Right atrium auricular region (tissue), 2 donors: ENCODE data around the gene PCAT7. TPM values are rescaled to one million over a fixed set of nuclear protein-coding genes. Genes with fewer than 3 reads are reported as not detected.
A peak's percentile ranks its signal among the peaks of the same experiment; 100 is the strongest.
"Not testable (repeated sequence)": the region's sequence is repeated elsewhere in the genome, so short reads cannot be mapped to it uniquely, and the experiment has no call there.

ENCODE experiments used
- DNase-seq: peaks from one replicate; pipeline ENCODE4 v3.0.0-alpha.2; 2019; ENCODE audit warnings: low spot score
- H3K27ac ChIP-seq, 2 donors: fragments of 200-600 bp; sonication (generic); 1 replicate in 1 of 2; 2 replicates in 1 of 2; pipeline ENCODE4 v1.5.1; 2016 to 2019
- H3K27me3 ChIP-seq, 2 donors: fragments of 200-600 bp; sonication (generic); one replicate each; pipeline versions ENCODE4 v1.5.1 to v1.6.0; 2017 to 2019
- H3K36me3 ChIP-seq: fragments of 200-600 bp; sonication (generic); one replicate; pipeline ENCODE4 v1.5.1; 2016
- H3K4me1 ChIP-seq, 2 donors: fragments of 200-600 bp; sonication (generic); one replicate each; pipeline versions ENCODE4 v1.5.1 to v1.6.0; 2017 to 2019
- H3K4me3 ChIP-seq, 2 donors: fragments of 200-600 bp; sonication (generic); 1 replicate in 1 of 2; 2 replicates in 1 of 2; pipeline ENCODE4 v1.5.1; 2017 to 2019; ENCODE audit warnings: mild to moderate bottlenecking in 1 of 2, moderate library complexity in 1 of 2
- H3K9me3 ChIP-seq, 2 donors: fragments of 200-600 bp; sonication (generic); one replicate each; pipeline ENCODE4 v1.5.1; 2019
- CTCF ChIP-seq, 2 donors: fragments of 200-600 bp; sonication (generic); IDR thresholded peaks; one replicate each; pipeline ENCODE4 v1.5.1; 2019; ENCODE audit warnings: antibody characterized with exemption in 2 of 2
- total RNA-seq, 2 donors: library from RNA; depleted of rRNA; stranded (reverse); fragments of >200 nt; gene quantifications; one replicate each; pipeline ENCODE4 v1.1.0, GENCODE V29; 2016

Gene PCAT7
- total RNA-seq = not detected

- Histone ChIP-seq H3K27me3 (no peaks in the 10 kb centered on the region), H3K4me1 (no peaks in the 10 kb centered on the region), H3K9me3 (no peaks in the 10 kb centered on the region), H3K36me3 (no peaks in the 10 kb centered on the region), H3K27ac (no peak within 1 kb of the TSS), H3K4me3 (no peak within 1 kb of the TSS)
- peak in 1 of 2 donors; percentile 36 for TF ChIP-seq CTCF (IDR thresholded peaks at IDR 0.05)
- DNase-seq = no peak
Measured at GRCh38 chr9:94554439-94555331, at the start of gene PCAT7. Gene PCAT7 (plus strand): TSS chr9:94555083.

GRCh38 chr9:94506370-94506769, 48.5 kb upstream of the PCAT7 start:
- not testable (repeated sequence) for DNase-seq, H3K4me3 ChIP-seq, H3K36me3 ChIP-seq, H3K9me3 ChIP-seq, H3K27me3 ChIP-seq, H3K27ac ChIP-seq, H3K4me1 ChIP-seq

GRCh38 chr9:94507531-94508258, 47.2 kb upstream of the PCAT7 start:
- Histone ChIP-seq H3K36me3 (no peaks in the 10 kb centered on the region), H3K9me3 (no peaks in the 10 kb centered on the region), H3K27me3 (no peaks in the 10 kb centered on the region), H3K4me3 (no peak overlapping the region), H3K27ac (no peak overlapping the region), H3K4me1 (no peaks in the 10 kb centered on the region)
- no peak for DNase-seq
- no peak for TF ChIP-seq CTCF (IDR thresholded peaks at IDR 0.05)

- H3K36me3 ChIP-seq = no peaks in the 10 kb centered on the region
- H3K27ac ChIP-seq = no peak overlapping the region
- H3K9me3 ChIP-seq = no peaks in the 10 kb centered on the region
- TF ChIP-seq CTCF (IDR thresholded peaks at IDR 0.05) = no peak
- no peak for DNase-seq
- H3K4me3 ChIP-seq = no peak overlapping the region
- no peaks in the 10 kb centered on the region for H3K27me3 ChIP-seq
- no peaks in the 10 kb centered on the region for H3K4me1 ChIP-seq
Measured at GRCh38 chr9:94511134-94511954, 43.5 kb upstream of the PCAT7 start.

GRCh38 chr9:94511955-94512265, 43.0 kb upstream of the PCAT7 start:
- Histone ChIP-seq H3K4me3 (no peak overlapping the region), H3K27me3 (no peaks in the 10 kb centered on the region), H3K27ac (no peak overlapping the region), H3K36me3 (no peaks in the 10 kb centered on the region), H3K4me1 (no peaks in the 10 kb centered on the region), H3K9me3 (no peaks in the 10 kb centered on the region)
- DNase-seq = no peak
- no peak for TF ChIP-seq CTCF (IDR thresholded peaks at IDR 0.05)

- TF ChIP-seq CTCF (IDR thresholded peaks at IDR 0.05) = no peak
- no peak for DNase-seq
- Histone ChIP-seq H3K27ac (no peak overlapping the region), H3K4me3 (no peak overlapping the region), H3K4me1 (no peaks in the 10 kb centered on the region), H3K36me3 (no peaks in the 10 kb centered on the region), H3K27me3 (no peaks in the 10 kb centered on the region), H3K9me3 (no peaks in the 10 kb centered on the region)
Measured at GRCh38 chr9:94514722-94515121, 40.2 kb upstream of the PCAT7 start.
